HG02798 (cell line): ENCODE results near the gene NMT1.
"Not testable (repeated sequence)": the region's sequence is repeated elsewhere in the genome, so short reads cannot be mapped to it uniquely, and the experiment has no call there.

Experiments used
- ATAC-seq: cut with Tn5 transposase; IDR thresholded peaks from one replicate; pipeline ENCODE4 v1.9.1; 2021; ENCODE audit warnings: mild to moderate bottlenecking; ENCODE audit not compliant: unreplicated experiment, poor library complexity

Gene NMT1

DNA sequence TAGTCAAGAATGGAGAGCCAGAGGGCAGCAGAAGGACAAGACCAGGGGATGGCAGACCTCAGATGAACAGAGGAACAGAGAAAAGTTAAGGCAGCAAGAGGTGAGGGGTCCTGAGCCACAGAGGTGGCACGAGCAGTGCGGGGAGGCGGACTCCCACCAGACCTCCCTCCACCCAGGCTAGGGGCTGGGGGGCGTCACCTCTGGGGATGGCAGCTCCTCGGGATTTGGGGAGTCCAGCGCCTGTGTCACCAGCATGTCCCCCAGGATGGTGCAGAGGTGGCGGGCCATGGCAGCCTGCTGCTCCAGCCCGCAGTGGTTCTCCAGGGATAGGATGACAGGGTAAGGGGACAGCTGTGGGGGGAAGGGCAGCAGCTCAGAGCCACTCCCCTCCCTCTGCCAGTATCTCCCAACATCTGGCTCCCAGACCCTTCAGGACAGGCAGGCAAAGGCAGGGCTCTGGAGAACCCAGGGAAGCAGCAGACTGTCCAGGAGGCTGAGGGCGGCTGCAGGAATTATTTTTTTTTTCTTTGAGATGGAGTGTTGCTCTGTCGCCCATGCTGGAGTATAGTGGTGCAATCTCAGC is 55.4 kb downstream of the NMT1 start:
- ATAC-seq, result no peak

DNA sequence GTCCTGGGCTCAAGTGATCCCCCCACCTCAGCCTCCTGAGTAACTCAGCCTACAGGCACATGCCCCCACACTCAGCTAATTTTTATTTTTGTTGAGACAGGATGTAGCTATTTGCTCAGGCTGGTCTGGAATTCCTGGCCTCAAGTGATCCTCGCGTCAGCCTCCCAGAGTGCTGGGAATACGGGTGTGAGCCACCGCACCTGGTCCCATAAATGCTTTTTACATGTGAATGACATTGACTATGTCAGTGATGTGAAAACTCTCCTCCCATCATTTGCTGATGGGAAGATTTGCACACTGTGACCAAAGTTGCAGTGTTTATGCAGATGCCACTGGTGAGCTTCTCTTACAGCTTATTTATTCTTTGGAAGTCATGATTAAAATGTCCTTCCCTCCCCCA is 56.2 kb downstream of the NMT1 start:
- ATAC-seq, result no peak

DNA sequence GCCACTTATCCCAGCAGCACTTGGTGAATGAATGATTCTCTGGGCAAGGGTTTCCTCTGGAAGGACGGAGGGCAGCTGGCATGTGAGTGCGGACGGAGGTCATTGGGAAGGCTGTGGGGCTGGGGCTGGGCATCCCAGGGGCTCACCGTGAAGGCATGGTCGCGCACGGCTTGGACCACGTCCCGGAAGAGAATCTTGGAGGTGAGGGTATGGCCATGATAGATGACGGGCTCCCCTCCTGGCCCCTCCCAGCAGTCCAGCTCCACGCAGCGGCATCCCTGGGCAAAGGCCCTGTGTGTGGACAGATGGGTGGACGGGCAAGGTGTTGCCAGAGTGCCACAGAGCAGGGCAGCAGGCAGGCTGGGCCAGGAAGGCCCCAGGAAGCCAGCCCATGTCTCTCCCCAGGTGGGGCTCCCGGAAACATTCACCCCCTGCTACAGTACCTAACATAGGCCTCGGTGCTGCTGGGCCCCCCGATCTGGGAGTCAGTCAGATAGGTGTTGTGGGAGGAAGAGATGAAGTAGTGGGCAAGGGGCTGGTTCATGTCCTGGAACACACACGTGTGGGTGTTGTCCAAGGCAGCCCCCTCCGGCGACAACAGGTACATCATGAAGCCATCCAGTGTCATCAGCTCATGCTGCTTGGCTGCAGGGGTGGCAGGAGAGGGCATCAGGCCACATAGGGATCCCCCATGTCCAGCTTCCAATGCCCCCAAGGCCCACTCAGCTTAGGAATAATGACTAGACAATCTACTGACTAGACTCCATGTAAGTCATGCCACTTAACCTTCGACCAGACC is 56.9 kb downstream of the NMT1 start:
- no peak for ATAC-seq

DNA sequence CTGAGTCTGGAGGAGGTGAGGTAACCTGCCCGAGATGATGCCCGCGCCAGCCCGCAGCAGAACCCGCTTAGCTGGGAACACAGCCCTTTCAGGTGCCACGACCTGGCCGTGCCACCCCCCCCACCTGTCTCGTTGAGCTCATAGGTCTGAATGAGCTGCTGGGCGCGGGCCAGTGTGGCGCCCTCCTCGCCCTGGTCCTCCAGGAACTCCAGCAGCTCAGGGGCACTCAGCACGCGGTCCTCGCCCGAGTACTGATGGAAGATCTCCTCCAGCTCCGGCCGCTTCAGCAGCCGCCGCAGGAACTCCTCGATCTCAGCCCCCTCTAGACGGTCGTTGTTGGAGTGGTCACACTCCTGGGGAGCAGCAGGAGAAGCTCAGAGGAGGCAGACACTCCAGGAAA is 57.6 kb downstream of the NMT1 start:
- no peak for ATAC-seq

DNA sequence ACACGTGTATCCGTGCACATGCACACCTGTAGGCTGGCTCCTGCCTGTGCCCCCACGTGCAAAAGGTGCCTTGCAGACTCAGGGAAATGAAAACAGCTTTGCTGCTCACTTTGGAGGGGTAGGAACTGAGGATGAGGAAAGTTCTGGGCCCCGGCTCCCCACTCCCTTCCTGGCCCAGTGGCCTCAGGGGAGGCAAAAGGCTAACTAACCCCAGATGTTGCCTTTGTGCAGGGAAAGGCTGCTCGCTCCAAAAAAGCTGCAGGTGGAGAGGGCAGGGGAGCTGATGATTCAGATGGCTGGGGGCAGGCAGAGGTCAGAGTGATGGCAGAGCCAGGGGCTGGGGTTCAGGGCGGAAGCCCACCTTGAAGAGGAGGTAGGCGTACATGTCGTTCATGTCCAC is 58.8 kb downstream of the NMT1 start:
- no peak for ATAC-seq

DNA sequence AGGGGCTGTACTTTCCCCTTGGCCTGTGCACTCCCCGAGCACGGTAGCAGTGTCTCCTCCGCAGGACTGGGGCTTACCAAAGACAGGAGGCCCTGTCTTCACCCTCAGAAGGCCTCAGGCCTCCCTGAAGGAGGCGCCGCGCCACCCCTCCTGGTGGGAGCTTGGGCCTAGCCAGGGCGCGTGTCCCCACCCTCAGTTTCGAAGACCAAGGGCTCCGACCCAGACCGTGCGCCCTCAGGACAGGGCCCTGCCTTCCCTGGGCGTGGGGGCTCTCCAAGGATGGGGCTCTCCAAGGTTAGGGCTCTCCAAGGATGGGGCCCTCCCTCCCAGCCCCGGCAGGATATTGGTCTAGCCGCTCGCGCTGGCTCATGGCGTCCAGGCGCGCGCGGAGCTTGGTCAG is 59.4 kb downstream of the NMT1 start:
- ATAC-seq, result no peak

DNA sequence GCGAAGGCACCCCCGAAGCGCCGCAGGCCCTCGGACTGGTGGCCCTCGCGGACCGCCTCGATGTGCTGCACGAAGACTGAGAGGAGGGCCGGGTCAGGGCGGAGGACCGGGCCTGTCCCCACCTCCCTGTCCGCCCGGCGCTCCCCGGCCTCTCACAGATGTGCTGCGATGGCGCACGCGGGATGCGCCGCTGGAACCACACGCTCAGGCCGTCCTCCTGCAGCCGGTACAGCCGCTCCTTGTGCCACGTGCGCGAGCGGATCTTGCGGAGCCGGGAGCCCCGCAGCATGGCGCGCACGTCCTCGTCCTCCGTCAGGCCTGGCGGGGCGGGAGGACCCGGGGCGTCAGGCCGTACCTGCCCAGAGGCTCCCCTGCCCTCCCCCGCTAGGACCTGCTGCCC is 59.9 kb downstream of the NMT1 start:
- ATAC-seq, result no peak

DNA sequence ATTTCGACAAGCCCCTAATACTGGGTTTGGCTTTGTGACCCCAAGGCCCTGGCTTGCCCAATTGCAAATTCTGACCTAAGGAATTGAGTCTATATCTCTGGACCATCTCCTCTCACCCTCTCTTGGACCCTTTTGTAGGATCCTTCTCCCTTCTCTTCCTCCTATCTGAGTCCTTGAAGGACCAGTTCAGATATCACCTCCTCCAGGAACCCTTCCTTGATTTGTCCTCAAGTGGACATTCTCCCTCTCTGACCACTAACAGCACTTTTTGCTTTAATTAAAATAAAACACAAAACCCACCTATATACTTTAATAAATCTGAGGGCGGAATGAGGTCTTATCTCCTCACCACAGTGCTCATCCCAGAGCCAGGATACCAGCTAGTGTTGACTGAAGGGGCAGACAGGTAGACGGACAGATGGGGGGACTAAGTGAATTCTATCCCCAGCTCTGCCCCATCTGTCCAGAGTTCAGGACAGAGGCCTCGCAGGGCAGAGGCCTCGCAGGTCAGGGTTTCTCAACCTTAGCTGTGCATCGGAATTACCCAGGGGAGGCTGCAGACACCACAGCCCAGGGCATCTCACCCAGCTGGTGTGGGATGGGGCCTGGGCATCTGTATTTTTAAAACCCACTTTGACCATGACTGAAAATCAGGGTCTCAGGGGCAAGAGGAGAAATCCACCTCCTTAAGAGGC is 62.1 kb downstream of the NMT1 start:
- ATAC-seq, result no peak

DNA sequence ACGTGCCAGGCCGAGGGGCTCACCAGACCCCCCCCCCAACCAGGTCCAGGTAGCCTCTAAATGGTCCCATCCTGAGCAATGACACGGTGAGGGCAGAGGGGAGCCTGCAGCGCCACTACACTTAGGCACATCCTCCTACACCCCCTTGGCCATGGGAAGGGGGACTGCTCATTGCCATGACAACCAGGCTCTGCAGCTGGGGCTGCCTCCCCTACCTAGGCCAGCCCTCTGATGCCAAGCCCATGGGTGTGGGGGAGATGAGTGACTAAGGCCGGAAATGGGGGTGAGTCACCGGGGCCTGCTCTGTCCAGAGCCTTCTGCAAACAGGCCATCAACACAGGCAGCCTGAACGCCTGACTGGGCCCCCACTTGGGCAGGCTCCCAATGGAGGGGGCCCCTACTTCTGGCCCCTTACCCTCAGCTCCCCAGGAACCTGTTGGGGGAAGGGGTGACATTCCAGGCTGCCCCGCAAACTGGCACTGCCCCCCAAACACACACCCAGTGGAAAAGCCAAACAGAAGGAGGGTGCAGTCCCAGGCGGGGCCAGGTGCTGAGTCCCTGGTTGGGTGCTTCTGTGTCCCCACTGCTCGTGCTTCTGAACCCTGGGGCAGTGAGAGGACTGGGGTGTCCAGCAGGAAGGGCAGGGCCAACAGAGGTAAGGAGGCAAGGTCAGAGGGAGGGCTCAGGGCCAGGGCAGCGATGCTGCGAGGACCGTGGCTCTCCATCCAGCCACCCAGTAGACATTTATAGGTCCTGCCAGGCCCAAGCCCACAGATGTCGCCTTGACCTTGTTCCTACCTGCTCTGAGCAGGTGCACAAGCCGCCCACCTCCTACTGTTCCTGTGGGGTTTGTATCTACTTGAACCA is 63.0 kb downstream of the NMT1 start:
- no peak for ATAC-seq

DNA sequence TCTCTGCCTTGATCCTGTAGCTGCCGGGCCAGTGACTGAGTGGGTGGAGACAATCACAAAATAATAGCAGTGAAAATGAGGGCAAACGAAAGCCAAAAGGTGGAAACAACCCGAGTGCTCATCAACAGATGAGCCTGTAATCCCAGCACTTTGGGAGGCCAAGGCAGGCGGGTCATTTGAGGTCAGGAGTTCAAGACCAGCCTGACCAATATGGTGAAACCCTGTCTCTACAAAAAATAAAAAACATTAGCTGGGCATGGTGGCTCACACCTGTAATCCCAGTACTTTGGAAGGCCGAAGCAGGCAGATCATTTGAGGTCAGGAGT is 63.6 kb downstream of the NMT1 start:
- ATAC-seq, result not testable (repeated sequence)

DNA sequence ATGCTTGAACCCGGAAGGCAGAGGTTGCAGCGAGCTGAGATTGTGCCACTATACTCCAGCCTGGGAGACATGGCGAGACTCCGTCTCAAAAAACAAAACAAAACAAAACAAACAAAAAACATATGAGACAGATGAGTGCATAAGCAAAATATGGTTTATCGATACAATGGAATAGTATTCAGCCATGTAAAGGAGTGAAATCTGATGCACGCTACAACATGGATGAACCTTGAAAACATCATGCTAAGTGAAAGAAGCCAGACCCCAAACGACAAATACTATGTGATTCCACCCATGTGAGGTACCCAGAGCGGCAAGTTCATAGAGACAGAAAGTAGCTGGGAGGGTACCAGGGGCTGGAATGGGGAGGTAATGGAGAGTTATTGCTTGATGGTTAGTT is 64.4 kb downstream of the NMT1 start:
- ATAC-seq, result no peak

DNA sequence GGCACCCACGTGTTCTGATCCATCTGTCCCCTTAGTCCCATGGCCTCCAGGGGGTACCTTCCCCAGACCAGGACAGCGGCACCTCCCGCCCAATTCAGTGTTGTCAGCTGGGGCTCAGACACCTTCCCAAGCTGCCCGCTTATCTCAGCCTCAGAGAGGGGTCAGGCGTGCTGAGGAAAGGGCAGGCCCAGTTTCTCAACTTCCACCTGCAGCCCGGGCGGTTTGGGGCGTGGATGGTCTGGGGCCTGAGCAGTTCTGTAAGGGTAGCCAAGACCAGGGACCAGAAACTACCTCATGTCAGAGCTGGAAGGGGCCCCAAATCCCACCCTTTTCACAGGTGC is 66.1 kb downstream of the NMT1 start:
- no peak for ATAC-seq

DNA sequence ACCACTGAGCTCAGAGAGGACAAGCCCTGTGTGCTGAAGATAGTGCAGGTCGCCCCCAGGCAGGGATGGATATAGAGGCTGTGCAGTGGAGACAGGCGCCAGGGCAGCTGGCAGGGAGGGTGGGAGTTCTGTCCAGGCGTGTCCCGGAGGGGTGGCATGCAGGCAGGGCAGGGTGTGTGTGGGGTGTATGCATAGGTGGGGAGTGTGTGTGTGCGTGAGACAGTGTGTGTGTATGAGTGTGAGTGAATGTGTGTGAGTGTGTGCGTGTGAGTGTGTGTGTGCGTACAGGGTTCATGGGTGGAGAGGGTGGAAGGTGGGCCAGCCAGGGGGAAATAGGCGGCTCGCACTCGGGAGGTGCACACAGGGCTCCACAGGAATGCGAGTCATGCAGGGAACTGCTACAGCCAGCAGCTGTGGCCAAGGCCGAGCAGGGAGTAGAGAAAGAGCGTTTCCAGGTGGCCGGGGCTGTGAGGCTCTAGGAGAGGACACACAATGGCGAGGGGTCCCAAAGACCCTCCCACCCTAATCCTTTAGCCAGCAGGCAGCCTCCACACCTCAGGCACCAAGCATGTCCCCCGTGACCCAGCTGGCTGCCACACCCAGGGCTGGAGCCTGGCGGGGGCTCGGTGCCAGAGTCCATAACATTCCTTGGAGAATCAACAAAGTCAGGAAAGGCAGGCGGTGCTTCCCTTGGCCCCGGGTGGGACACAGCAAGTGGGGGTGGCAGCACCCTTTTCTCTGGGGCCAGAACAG is 66.6 kb downstream of the NMT1 start:
- no peak for ATAC-seq

DNA sequence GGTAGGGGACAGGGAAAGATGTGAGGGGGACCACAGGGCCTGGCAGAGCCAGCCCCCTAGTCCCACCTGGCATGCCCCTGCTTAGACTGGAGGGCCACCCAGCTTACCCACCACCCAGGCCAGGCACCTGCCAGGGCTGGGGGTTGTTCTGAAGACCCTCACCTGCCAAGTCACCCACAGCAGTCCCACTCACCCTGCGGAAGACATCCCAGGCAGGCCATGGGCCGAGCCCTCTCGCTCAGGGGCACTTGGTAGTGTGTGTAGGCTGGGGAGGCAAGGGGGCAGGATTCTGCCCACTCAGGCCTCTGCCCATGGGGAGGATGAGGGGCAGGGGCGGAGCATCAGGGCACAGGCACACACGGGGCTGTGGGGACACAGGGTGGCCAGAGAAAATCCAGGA is 67.2 kb downstream of the NMT1 start:
- ATAC-seq, result no peak

DNA sequence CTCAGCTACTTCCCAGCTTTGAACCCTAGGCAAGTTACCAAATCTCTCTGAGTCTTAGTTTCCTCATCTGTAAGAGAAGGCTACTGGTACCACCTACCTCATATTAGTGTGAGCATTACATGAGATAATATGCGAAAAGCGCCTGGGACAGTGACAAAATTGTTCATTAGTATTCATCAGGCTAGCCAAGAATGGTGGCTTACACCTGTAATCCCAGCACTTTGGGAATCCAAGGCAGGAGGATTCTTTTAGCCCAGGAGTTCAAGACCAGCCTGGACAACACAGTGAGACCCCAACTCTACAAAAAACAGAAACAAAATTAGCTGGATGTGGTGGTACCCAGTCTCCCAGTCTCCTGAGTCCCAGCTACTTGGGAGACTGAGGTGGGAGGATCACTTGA is 67.9 kb downstream of the NMT1 start:
- ATAC-seq, result no peak

DNA sequence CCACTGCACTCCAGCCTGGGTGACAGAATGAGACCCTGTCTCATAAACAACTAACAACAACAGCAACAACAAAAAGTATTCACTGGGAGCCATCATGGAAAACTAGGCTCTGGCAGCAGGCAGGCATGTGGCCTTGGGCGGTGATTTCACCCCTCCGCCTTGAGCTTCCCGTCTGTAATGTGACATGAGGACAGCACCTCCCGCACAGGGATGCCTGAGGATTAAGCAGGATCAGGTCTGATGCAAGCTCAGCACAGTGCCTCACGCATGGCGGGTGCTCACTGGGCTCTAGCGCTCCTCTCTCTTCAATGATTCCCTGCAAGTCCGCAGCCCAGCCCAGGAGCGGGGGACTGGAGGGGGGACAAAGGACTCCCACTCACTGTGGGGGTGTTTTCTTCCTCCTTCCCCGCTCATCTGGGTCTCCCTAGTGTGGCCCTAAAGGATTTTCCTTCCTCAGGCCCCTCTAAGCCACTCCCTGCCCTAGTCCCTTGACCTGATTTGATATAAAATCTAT is 68.4 kb downstream of the NMT1 start:
- no peak for ATAC-seq

DNA sequence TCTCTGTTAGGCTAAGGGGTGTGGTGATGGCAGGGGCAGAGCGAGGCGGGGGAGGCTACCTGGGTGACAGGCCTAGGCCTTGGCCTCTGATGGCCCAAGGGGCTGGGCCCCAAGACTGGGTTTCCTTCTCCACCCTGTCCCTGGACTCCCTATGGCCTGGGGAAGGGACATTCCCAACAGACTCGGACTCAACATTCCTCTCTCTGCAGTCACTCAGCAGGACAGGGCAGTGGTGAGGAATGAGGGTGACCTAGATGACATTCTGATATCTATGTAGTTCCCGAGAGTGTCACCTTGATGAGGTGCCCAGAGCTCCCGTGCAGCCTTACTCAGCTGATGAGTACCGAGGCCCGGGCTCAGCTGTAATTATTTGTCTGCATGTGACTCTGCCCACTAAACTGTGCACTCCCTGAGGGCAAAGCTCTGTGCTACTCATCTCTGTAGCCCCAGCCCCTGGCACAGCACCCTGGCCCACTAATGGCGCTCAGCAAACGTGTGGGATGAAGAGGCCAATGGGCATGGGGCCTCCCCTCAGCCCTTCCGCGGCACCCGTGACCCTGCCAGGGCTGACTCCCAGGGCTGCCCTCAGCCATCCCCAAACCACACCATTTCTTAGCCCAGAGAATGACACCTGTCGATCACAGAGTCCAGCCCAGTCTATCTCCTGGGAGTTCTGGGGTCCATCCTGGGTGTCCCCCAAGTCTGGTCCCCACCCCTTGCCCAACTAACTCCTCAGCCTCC is 69.0 kb downstream of the NMT1 start:
- no peak for ATAC-seq

DNA sequence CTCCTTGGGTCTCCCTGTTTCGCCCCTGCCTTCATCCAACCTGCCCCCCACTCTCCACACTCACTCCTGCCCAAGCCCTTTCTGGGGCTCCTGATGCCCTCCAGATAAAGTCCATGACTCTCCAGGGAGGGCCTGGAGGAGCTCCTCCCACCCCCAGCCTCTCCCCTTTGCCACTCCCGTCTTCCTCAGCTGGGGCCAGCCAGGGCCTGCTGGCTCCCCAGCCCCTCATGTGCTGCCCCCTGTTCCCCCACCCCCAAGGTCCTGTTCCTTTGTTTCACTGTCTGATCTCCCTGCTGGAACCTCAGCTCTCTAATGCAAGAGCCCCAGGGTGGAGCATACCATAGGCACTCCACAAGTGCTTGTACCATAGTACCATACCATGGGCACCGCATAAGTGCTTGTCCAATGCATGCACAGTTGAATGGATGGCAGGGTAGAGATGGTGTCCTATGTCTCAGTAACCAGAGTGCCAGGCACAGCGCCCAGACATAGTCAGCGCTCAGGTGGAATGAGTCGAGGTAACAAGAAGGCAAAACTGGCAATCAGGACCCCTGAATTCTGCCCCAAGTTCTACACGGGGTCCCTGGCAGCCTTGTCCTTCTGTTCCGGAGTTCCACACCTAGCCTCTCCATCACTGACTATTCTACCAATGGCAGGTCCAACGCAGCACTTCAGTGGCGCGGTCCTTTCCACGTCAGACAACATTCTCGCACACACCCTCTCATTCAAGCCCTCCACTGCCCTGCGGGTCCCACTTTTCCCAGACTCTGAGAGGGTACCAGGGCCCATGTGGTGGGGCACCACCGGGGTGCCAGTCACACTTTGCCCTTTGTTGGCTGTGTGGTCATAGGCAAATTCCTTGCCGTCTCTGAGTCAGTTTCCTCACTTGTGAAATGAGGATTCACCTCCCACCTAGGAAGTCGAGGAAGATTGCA is 69.8 kb downstream of the NMT1 start:
- ATAC-seq, result no peak
